Right lung (tissue), 10 donors: ENCODE data around the gene ZNF574. TPM values are rescaled to one million over a fixed set of nuclear protein-coding genes. Genes with fewer than 3 reads are reported as not detected.
A peak's percentile ranks its signal among the peaks of the same experiment; 100 is the strongest.
"Not testable (repeated sequence)": the region's sequence is repeated elsewhere in the genome, so short reads cannot be mapped to it uniquely, and the experiment has no call there.

Experiments used
- DNase-seq, 2 donors: peaks; one replicate each; pipeline ENCODE4 v3.0.0-alpha.2; 2013
- long read RNA-seq, 8 donors: transcript quantifications; one replicate each; lab custom pipeline, GENCODE V29; 2026
- polyA plus RNA-seq, 5 donors: library from polyadenylated mRNA; unstranded; fragments of 120-200 nt; gene quantifications; one replicate each; pipeline versions ENCODE4 v1.2.1 to v1.2.3, GENCODE V29; 2013; ENCODE audit warnings: inconsistent platforms in 1 of 5, low replicate concordance in 1 of 5; ENCODE audit not compliant: insufficient read length in 5 of 5, insufficient read depth in 1 of 5

The ZNF574 gene, protein sequence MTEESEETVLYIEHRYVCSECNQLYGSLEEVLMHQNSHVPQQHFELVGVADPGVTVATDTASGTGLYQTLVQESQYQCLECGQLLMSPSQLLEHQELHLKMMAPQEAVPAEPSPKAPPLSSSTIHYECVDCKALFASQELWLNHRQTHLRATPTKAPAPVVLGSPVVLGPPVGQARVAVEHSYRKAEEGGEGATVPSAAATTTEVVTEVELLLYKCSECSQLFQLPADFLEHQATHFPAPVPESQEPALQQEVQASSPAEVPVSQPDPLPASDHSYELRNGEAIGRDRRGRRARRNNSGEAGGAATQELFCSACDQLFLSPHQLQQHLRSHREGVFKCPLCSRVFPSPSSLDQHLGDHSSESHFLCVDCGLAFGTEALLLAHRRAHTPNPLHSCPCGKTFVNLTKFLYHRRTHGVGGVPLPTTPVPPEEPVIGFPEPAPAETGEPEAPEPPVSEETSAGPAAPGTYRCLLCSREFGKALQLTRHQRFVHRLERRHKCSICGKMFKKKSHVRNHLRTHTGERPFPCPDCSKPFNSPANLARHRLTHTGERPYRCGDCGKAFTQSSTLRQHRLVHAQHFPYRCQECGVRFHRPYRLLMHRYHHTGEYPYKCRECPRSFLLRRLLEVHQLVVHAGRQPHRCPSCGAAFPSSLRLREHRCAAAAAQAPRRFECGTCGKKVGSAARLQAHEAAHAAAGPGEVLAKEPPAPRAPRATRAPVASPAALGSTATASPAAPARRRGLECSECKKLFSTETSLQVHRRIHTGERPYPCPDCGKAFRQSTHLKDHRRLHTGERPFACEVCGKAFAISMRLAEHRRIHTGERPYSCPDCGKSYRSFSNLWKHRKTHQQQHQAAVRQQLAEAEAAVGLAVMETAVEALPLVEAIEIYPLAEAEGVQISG
- polyA plus RNA-seq: 10 to 100 TPM in 4 of 5 donors, 1 to 10 TPM in 1; 9.6 to 16.1 (median 12.2) TPM
- long read RNA-seq, donor 1, transcript ZNF574-202 (2 exons, 2,940 nt): major isoform, 20 of 25 reads
- long read RNA-seq, donor 1, partial matches to known transcripts: 5 of 25 reads
- long read RNA-seq, donor 1, other reads (novel, unspliced or antisense): 0 of 25 reads
- long read RNA-seq, donor 2, transcript ZNF574-202 (2 exons, 2,940 nt): major isoform, 8 of 8 reads
- long read RNA-seq, donor 2, partial matches to known transcripts: 0 of 8 reads
- long read RNA-seq, donor 2, other reads (novel, unspliced or antisense): 0 of 8 reads
- long read RNA-seq, donor 3, transcript ZNF574-202 (2 exons, 2,940 nt): major isoform, 10 of 10 reads
- long read RNA-seq, donor 3, partial matches to known transcripts: 0 of 10 reads
- long read RNA-seq, donor 3, other reads (novel, unspliced or antisense): 0 of 10 reads
- long read RNA-seq, donor 4, transcript ZNF574-202 (2 exons, 2,940 nt): major isoform, 14 of 14 reads
- long read RNA-seq, donor 4, partial matches to known transcripts: 0 of 14 reads
- long read RNA-seq, donor 4, other reads (novel, unspliced or antisense): 0 of 14 reads
- long read RNA-seq, donor 5, transcript ZNF574-202 (2 exons, 2,940 nt): major isoform, 14 of 15 reads
- long read RNA-seq, donor 5, partial matches to known transcripts: 0 of 15 reads
- long read RNA-seq, donor 5, other reads (novel, unspliced or antisense): 0 of 15 reads
- long read RNA-seq, donor 6, transcript ZNF574-202 (2 exons, 2,940 nt): major isoform, 14 of 14 reads
- long read RNA-seq, donor 6, partial matches to known transcripts: 0 of 14 reads
- long read RNA-seq, donor 6, other reads (novel, unspliced or antisense): 0 of 14 reads
- long read RNA-seq, donor 7, transcript ZNF574-202 (2 exons, 2,940 nt): major isoform, 9 of 17 reads
- long read RNA-seq, donor 7, partial matches to known transcripts: 8 of 17 reads
- long read RNA-seq, donor 7, other reads (novel, unspliced or antisense): 0 of 17 reads
- long read RNA-seq, donor 8, partial matches to known transcripts: 0 of 3 reads
- long read RNA-seq, donor 8, other reads (novel, unspliced or antisense): 0 of 3 reads

DNA sequence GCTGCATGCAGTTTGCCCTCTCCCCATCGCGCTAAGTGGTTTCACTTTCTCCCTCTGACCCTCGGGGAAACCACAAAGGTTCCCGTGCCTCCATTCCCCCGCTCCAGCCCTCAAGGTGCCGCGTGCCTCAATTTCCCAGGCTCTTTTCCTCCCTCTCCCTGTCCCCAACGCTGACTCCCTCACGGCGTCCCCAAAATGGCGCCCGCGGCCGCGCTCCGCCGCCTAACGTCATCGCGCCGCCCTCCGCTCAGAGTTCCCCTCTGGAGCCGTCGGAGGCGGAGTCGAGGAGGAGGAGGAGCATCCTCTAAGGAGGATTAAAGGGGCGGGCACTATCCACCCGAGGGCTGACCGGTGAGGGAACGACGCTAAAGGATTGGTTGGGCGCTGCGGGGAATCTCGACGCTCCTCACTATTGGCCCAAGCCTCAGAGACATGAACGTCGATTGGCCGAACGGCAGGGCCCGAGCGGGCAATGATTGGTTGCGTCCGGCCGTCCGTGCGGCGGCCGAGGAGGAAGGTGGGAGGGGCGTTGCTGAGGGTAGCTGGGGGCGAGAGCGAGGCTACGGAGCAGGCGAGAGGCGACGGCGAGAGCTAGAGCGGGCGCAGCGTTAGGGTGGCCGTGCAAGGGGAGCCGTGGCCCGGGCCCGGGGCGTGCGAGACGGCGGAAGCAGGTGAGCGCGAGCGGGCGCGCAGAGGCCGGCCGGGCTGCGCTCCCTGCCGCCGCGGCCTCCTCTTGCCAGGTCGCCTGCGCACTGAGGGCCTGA is at the start of gene ZNF574:
ZNF574 (plus strand) TSS at position 551 of the 764 bp plus-strand sequence. CDS start 2,441 bp downstream, outside the sequence.
- peak; percentile 99 for DNase-seq

DNA sequence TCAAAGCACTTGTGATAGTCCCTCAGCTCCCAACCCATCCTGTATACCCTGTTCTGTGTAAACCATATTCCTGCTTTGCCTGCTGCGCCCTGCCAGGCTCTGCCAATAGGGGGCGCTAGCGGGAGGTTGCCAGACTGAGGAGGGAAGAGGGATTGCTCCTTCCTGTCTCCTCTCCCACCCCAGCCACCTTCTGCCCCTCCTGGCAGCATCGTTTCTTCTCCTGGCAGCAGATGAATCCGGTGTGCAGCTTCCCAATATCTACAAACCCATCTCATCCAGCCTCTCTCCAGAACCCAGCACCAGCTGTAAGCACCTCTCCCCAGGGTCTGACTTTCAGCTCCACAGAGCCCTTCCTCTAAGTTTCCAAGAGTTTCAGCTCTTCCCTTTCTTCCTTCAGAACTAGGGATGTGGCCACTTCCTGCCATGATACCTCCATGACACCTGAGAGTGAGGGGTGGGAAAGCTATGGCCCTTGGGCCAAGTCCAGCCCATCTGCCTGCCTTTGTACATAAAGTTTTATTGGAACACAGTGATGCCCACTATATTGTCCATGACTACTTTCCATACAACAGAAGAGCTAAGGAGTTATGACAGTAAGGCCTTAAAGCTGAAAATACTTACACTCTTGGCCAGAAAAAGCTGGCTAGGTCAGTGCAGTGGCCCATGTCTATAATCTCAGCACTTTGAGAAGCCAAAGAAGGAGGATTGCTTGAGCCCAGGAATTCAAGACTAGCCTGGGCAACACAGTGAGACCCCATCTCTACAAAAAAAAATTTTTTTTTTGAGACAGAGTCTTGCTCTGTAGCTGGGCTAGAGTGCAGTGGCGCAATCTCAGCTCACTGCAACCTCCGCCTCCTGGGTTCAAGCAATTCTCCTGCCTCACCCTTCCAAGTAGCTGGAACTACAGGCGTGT is 47.4 kb upstream of the ZNF574 start:
- no peak for DNase-seq

DNA sequence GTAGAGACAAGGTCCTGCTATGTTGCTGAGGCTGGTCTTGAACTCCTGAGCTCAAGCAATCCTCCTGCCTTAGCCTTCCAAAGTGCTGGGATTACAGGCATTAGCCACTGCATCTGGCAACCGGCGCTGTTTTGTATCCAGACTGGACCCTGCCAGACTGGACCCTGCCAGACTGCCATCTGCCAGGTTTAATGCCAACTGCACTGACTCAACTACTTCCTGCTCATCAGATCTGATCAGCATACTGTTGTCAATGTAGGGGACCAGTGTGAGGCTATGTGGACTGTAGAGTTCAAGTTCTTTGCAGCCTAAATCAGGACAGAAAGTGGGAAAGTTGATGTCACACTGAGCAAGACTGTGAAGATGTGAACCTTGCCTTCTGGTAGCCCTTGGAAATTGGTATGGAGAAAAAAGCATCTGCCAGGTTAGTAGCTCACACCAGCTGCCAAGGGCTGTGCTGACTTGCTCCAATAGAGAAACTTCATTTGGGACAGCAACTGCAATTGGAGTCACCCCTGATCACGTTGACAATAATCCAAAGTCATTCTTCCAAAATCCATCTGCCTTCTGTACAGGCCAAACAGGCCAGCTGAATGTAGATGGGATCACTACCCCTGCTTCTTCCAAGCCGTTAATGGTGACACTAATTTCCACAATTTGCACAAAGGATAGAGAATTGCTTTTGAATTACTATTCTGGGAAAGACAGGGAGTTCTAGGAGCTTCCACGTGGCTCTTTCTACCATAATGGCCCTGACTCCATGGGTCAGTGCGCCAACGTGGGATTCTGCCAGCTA is 45.1 kb upstream of the ZNF574 start:
- no peak for DNase-seq

DNA sequence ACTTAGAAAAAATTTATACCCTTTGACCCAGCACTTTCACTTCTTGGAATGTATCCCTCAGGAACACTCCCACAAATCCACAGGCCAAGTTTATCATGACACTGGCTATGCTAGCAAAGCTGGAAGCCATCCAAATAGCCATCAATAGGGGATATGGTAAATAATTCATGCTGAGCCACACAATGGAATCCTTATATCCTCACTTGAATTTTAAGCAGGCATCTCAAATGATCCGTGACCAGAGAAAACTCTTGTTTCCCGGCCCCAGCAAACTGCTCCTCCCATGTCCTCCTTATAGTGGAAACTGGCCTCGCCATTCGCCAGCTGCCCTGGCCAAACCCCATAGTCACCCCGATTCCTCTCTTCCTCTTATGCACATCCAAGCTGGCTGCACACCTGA is 43.5 kb upstream of the ZNF574 start:
- no peak for DNase-seq

DNA sequence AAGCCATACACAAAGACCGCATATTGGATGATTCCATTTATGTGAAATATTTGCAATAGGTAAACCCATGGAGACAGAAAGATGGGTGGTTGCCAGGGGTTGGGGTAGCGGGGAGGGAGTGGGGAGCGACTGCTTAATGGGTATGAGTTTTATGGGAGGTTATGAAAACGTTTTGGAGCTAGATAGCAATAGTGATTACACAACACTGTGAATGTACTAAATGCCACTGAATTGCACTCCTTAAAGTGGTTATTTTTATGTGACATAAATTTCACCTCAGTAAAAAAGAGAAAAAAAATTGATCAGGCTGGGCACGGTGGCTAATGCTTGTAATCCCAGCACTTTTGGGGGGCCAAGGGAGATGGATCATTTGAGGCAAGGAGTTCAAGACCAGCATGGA is 42.6 kb upstream of the ZNF574 start:
- no peak for DNase-seq

DNA sequence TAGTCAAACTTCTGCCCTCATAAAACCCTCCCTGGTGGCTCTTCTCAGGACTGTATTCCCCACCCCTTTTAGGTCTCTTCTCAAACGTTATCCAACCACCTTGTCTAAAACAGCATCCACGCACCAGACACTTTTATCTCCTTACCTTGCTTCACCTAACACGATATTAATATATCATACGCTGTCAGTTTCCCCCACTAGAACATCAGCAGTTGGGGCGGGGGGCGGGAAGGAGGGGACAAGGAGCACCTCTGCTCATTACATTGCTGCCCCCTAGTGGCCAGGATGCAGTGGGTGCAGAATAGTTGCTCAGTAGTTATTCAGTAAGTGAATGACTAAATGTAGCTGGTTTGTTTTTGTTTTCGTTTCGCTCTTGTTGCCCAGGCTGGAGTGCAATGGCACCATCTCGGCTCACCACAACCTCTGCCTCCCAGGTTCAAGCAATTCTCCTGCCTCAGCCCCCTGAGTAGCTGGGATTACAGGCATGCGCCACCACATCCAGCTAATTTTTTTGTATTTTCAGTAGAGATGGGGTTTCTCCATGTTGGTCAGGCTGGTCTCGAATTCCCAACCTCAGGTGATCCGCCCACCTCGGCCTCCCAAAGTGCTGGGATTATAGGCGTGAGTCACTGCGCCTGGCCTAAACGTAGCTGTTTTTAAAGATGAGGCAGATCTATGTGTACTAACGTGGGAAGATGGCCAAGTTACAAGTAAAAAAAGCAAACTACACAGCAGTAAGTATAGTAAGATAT is 41.1 kb upstream of the ZNF574 start:
- peak; percentile 28 to 33 for DNase-seq

DNA sequence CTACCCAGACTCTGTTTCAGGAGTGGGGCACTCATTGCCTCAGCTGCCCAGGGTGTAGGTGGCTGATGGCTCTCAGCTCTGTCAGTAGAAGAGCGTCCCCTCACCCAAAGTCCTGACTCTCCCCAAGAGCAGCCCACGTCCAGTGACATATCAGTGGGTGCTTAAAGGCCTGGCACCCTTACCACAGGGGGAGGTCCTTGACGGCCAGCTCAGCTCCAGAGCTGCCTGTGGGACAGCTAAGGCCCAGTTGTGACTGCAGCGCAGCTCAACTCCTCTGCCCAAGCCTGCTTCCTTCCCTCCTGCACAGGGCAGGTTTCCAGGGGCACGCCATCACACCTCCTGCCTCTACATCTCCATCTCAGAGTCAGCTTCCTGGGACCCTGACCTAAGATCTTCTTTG is 38.3 kb upstream of the ZNF574 start:
- no peak for DNase-seq

DNA sequence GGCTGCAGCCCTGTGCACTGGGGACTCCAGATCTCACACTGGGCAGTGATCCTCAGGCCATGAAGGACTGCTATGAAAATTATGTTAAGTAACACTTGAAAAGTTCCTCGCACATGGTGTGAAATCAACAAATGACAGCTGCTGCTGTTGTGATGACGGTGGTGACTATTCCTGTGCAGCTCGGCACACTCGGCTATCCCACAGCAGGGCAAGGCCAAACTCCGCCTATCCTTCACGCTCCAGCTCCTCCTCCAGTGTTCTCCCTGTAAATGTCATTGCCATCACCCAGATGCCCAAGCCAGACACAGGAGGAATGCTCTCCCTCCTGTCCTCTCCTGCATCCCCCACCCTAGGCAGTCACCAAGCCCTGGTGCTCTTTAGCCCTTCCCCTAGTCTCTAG is 37.3 kb upstream of the ZNF574 start:
- no peak for DNase-seq

DNA sequence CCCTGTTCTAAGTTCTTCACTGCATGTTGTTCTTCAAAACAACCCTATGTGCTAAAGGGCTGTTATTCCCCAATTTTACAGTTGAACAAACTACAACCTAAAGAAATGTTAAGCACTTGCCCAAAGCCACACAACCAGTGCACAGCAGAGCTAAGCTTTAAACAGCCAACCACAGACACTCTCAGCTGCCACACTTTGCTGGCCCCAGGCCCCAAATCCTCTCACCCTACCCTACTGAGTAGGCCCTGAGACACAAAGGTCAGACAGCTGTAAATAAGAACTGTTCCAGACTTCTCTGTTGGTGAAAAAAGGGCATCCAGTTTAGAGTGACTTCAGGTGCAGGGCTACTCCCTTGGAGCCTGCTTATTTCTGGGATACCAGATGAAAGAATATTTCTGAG is 35.9 kb upstream of the ZNF574 start:
- no peak for DNase-seq

DNA sequence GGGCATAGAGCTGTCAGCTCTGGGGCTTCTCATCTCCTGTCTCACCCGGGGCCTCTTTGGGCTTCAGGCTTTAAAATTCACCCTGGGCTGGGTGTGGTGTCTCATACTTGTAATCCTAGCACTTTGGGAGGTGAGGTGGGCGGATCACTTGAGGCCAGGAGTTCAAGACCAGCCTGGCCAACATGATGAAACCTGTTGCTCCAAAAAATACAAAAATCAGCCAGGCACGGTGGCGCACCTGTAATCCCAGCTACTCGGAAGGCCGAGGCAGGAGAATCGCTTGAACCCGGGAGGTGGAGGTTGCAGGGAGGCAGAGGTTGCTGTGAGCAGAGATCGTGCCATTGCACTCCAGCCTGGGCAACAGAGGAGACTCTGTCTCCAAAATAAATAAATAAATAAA is 35.5 kb upstream of the ZNF574 start:
- DNase-seq: not testable (repeated sequence)

DNA sequence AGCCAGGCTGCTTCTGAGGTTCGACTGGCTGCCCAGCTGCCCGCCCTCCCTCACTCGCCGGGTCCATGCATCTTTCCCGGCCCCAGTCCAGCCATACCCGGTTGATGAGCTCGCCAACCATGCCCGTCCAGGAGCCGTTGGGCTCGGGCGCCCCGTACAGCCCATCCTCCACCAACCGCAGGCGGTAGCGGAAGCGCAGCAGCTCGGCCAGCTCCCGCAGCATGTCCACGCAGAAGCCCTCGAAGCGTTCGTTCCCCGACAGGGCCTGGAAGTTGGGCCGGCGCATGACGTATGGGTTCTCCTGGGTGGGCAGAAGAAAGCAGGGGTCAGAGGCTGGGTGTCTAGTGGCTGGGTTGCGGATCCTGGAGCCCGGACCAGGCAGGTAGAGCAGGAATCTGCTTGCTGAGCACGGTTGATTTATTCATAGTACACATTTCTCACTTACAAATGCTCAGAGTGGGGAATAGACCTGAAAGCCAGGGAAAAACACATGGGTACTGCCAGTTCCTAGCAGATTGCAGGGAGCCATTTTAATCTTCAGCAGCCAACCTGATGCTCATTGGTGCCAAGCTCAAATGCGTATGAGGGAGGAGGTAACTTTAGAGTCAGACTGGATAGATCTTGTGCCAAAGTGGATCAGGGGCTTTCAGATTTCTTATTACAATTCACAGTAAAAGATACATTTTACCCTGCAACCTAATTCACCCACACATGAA is 33.4 kb upstream of the ZNF574 start:
- no peak for DNase-seq

DNA sequence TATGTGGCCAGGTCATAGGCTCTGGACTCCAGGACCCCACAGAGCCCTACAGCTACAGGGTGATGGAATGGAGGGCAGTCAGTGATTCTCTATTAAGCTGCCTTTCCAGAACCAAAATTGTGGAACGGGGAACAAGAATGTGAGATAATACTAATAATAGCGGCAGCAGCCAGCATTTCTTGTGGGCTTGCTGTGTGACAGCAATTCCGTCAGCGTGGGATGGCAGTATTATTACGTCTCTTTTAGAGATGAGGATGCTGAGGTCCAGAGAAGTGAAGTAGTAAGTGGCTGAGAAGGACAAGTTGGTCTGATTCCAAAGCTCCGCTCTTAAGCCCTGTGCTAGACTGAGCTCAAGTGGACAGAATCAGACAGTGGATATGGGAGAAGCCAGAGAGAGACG is 30.4 kb upstream of the ZNF574 start:
- DNase-seq: no peak

DNA sequence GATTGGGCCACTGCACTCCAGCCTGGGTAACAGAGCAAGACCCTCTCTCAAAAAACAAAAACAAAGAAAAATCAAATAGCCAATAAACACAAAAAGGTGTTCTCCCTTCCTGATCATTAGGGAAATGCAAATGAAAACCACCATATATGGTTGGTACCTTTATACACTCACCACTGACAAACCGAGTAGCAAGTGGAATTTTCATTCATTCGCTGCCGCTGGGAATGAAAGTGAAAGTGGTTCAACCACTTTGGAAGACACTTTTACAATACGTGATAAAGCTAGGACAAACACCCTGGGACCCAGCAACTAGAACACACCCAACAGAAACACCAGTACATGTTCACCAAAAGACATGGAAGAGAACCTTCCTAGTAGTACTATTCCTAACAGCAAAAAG is 27.0 kb upstream of the ZNF574 start:
- no peak for DNase-seq

DNA sequence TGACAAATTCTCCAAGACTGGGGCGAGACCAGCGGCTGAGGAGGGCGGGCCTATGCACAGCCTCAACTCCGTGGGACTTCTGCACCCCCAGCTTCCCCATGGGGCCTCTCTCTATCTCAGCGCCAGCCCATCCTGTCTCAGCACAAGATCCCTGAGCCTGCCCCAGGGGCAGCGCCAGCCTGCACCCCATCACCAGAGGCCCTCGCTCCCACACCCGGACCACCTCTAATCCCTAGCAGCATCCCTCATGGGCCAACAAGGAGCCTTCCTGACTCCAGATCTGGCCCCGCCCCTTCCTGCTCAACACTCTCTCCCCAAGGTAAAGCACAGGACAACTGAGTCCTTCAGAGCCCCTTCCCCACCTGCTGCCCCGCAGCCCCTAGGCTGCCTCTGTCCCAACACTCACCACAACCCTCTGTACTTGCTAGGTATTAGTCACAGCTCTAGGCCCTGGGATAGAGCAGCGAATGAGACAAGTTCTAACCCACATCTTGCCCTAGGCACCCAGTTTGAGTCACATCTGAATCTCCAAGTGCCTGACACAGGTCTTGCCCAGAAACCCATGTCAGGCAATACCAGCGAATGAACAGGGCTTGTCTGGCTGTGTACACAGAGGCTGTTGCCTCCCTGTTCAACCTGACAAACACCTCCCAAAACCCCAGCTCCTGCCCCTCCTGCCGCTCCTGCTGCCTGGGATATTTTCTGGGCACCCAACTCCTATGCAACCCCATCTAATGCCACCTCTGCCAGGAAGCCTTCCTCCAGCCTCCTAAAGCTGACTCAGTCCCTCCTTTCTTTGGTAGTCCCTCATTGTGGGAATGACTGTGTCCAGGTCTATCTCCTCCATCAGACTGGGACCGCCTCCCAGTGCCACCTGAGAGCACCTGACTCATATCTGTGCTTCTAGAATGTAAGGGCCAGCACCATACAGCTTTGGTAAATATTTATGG is 24.5 kb upstream of the ZNF574 start:
- DNase-seq: no peak
